Suprapubic skin (tissue), 4 donors: ENCODE results near the gene RRP9. TPM values are rescaled to one million over a fixed set of nuclear protein-coding genes. Genes with fewer than 3 reads are reported as not detected.

ENCODE experiments used
- DNase-seq, 2 donors: peaks; one replicate each; pipeline ENCODE4 v3.0.0-alpha.2; 2019; ENCODE audit warnings: low spot score in 2 of 2
- H3K27ac ChIP-seq: fragments of 200-600 bp; sonication (generic); one replicate; pipeline ENCODE4 v1.5.1; 2019
- H3K27me3 ChIP-seq: fragments of 200-600 bp; sonication (generic); one replicate; pipeline ENCODE4 v1.5.1; 2019
- H3K36me3 ChIP-seq: fragments of 200-600 bp; sonication (generic); one replicate; pipeline ENCODE4 v1.5.1; 2019
- H3K4me1 ChIP-seq: fragments of 200-600 bp; sonication (generic); one replicate; pipeline ENCODE4 v1.5.1; 2019
- H3K4me3 ChIP-seq: fragments of 200-600 bp; sonication (generic); one replicate; pipeline ENCODE4 v1.5.1; 2019; ENCODE audit warnings: mild to moderate bottlenecking
- H3K9me3 ChIP-seq: fragments of 200-600 bp; sonication (generic); one replicate; pipeline ENCODE4 v1.5.1; 2019
- EP300 ChIP-seq: sonication (generic); formaldehyde crosslinking; IDR thresholded peaks from one replicate; pipeline ENCODE4 v1.6.1; 2017; ENCODE audit warnings: antibody characterized with exemption
- POLR2A ChIP-seq, 2 donors: fragments of 450-650 bp; IDR thresholded peaks; one replicate each; pipeline ENCODE4 v1.6.1; 2017; ENCODE audit warnings: antibody characterized with exemption in 2 of 2, mild to moderate bottlenecking in 2 of 2, moderate library complexity in 2 of 2
- POLR2AphosphoS5 ChIP-seq, 3 donors: sonication (generic); formaldehyde crosslinking; IDR thresholded peaks; one replicate each; pipeline ENCODE4 v1.6.1; 2017; ENCODE audit warnings: antibody characterized with exemption in 3 of 3
- WGBS: methylation state at CpG from one replicate; pipeline ENCODE4 v1.1.5; 2018; 5-methylcytosine and 5-hydroxymethylcytosine counted together
- total RNA-seq, 4 donors: library from RNA; depleted of rRNA; stranded (reverse); fragments of >200 nt; gene quantifications; one replicate each; pipeline ENCODE4 v1.1.0, GENCODE V29; 2016
- TF ChIP-seq, protein P1 (sequence below), 2 donors: fragments of 200-600 bp in 1 of 2; fragments of 450-650 bp in 1 of 2; sonication (generic) in 1 of 2; IDR thresholded peaks; one replicate each; pipeline ENCODE4 v1.5.1; 2016 to 2019; ENCODE audit warnings: antibody characterized with exemption in 2 of 2, mild to moderate bottlenecking in 1 of 2, moderate library complexity in 1 of 2

Gene RRP9
- total RNA-seq, 4 donors from 2014 or later: 13.4 to 16.7 (median 14.8) TPM

DNA sequence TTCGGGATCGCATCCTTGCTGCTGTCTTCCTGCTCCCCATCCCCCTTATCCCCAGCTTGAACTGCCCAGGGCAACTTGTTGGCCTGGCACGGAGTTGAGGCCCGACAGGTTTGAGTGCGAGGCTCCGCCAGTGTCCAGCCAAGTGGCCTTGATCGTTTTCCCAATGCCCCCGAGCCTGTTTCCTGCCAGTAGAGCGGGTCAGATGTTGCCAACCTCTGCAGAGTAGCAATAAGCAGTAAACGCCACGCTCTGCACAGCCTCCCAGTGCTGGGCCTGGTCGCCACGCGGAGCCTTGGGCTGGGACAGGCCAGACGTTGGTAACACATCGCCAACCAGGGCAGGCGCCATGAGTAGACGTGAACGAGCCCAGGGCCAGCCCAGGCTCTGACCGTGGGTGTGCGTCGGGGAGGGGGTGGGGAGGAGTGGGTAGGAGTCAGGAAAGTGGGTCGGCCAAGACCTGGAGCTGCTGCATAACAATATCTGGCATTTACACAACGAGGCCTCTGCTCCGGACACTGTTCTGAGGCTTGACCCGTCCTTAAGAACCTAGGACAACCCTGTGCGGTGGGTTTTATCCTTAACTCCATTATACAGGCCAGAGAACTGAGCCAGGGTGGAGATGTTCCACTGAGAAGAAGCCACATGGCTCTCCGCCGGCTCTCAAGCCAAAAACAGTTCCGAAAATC, 32.7 kb upstream of the RRP9 start:
- WGBS: 4% methylated on average over 14 of the region's 30 CpGs
- H3K4me3 ChIP-seq: peak overlapping the region; percentile 56
- H3K36me3 ChIP-seq: no peaks in the 10 kb centered on the region
- peaks cover 72% of the 10 kb centered on the region for H3K4me1 ChIP-seq
- H3K9me3 ChIP-seq: no peaks in the 10 kb centered on the region
- peak overlapping the region; percentile 79 for H3K27ac ChIP-seq
- TF ChIP-seq, protein P1, sequence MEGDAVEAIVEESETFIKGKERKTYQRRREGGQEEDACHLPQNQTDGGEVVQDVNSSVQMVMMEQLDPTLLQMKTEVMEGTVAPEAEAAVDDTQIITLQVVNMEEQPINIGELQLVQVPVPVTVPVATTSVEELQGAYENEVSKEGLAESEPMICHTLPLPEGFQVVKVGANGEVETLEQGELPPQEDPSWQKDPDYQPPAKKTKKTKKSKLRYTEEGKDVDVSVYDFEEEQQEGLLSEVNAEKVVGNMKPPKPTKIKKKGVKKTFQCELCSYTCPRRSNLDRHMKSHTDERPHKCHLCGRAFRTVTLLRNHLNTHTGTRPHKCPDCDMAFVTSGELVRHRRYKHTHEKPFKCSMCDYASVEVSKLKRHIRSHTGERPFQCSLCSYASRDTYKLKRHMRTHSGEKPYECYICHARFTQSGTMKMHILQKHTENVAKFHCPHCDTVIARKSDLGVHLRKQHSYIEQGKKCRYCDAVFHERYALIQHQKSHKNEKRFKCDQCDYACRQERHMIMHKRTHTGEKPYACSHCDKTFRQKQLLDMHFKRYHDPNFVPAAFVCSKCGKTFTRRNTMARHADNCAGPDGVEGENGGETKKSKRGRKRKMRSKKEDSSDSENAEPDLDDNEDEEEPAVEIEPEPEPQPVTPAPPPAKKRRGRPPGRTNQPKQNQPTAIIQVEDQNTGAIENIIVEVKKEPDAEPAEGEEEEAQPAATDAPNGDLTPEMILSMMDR (IDR thresholded peaks at IDR 0.05): no peak
- TF ChIP-seq EP300 (no peak), POLR2AphosphoS5 (IDR thresholded peaks at IDR 0.05) (no peak), POLR2A (IDR thresholded peaks at IDR 0.05) (no peak)
- DNase-seq: no peak
- no peaks in the 10 kb centered on the region for H3K27me3 ChIP-seq

- peaks cover 80% of the 10 kb centered on the region for H3K4me1 ChIP-seq
- TF ChIP-seq POLR2A (IDR thresholded peaks at IDR 0.05) (no peak), POLR2AphosphoS5 (IDR thresholded peaks at IDR 0.05) (no peak), EP300 (no peak)
- TF ChIP-seq, protein P1 (IDR thresholded peaks at IDR 0.05): no peak
- DNase-seq: no peak
- H3K27me3 ChIP-seq: no peaks in the 10 kb centered on the region
- H3K9me3 ChIP-seq: no peaks in the 10 kb centered on the region
- H3K27ac ChIP-seq: no peak overlapping the region
- no peak overlapping the region for H3K4me3 ChIP-seq
- 83% methylated on average over 3 of the region's 11 CpGs for WGBS
- no peaks in the 10 kb centered on the region for H3K36me3 ChIP-seq
Observed at GRCh38 chr3:51971350-51971749, 29.6 kb upstream of the RRP9 start.

- no peak for DNase-seq
- H3K27ac ChIP-seq: no peak overlapping the region
- H3K4me3 ChIP-seq: no peak overlapping the region
- WGBS: 63% methylated on average over 4 of the region's 6 CpGs
- no peaks in the 10 kb centered on the region for H3K9me3 ChIP-seq
- H3K36me3 ChIP-seq: no peaks in the 10 kb centered on the region
- peaks cover 81% of the 10 kb centered on the region for H3K4me1 ChIP-seq
- TF ChIP-seq EP300: no peak
- no peak for TF ChIP-seq POLR2AphosphoS5 (IDR thresholded peaks at IDR 0.05)
- TF ChIP-seq, protein P1 (IDR thresholded peaks at IDR 0.05): no peak
- TF ChIP-seq POLR2A (IDR thresholded peaks at IDR 0.05): no peak
- H3K27me3 ChIP-seq: no peaks in the 10 kb centered on the region
Observed at GRCh38 chr3:51970606-51971300, 29.0 kb upstream of the RRP9 start.

DNA sequence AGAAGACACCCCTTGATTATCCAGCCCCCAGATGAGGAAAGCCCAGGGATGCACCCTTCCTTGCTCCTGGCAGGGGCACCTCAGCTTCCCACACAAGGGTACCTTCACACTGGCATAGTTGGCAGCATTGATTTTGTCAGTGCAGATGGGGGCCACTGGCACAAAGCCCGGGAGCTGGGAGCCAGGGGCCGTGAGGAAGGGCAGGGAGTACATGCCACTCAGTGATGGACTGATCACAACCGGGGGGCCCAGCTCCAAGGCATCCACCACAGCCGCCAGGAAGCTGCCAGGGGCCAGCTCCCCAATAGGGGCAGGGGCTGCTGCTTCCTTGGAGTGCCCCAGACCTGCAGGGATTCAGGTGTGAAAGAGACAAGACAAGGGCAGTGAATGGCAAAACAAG, 28.1 kb upstream of the RRP9 start:
- Histone ChIP-seq H3K9me3 (no peaks in the 10 kb centered on the region), H3K27me3 (no peaks in the 10 kb centered on the region), H3K36me3 (no peaks in the 10 kb centered on the region), H3K4me3 (no peak overlapping the region), H3K4me1 (peaks cover 76% of the 10 kb centered on the region), H3K27ac (no peak overlapping the region)
- DNase-seq: no peak
- TF ChIP-seq EP300: no peak
- TF ChIP-seq POLR2AphosphoS5 (IDR thresholded peaks at IDR 0.05): no peak
- TF ChIP-seq, protein P1 (IDR thresholded peaks at IDR 0.05): no peak
- TF ChIP-seq POLR2A (IDR thresholded peaks at IDR 0.05): no peak
- 83% methylated on average over 2 of the region's 4 CpGs for WGBS

DNA sequence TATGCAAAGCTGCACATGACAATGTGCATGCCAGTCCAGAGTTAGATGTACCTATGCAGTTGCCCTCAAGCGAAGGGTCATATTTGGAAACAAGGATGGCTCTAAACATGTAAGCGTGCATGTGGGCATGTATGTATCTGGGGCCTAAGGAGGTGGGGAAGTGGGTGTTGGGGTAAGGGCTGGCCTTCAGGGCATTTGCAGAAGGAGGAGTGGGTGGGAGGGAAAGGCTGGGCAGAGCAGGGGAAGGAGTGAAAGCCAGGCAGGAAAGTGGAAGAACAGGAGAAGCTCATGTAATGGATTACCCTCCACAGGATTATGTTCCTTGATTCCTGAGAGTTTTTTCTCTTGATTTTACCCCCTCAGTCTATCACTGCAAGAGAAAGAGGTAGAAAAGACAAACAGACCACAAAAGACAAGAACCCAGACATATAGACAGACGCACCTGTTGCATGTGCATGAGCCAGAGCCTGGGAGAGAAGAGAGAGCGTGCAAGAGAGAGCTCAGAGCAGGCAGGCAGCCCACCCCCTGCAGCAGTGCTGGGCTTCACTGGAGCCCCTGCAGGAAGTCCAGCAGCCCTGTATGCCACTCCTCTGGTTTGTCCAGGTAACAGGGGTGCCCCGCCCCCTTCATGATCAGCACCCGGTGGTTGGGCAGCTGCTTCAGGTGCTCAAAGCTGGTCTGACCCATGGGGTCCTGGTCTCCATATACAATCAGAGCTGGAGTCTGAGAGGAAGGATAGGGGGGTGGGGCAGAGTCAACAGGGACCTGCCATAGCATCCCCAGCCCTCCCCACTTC, 27.4 kb upstream of the RRP9 start:
- DNase-seq: no peak
- TF ChIP-seq EP300 (no peak), POLR2AphosphoS5 (IDR thresholded peaks at IDR 0.05) (no peak), POLR2A (IDR thresholded peaks at IDR 0.05) (no peak)
- TF ChIP-seq, protein P1 (IDR thresholded peaks at IDR 0.05): no peak
- H3K27me3 ChIP-seq: no peaks in the 10 kb centered on the region
- H3K4me3 ChIP-seq: no peak overlapping the region
- H3K36me3 ChIP-seq: no peaks in the 10 kb centered on the region
- WGBS: 80% methylated on average over 6 of the region's 6 CpGs
- H3K27ac ChIP-seq: no peak overlapping the region
- no peaks in the 10 kb centered on the region for H3K9me3 ChIP-seq
- peaks cover 69% of the 10 kb centered on the region for H3K4me1 ChIP-seq
